ENCODE results near the gene RNASE2.
"Not testable (repeated sequence)": the region's sequence is repeated elsewhere in the genome, so short reads cannot be mapped to it uniquely, and the experiment has no call there.

Gene RNASE2

GRCh38 chr14:20954736-20955537, at the start of gene RNASE2:
RNASE2 (plus strand) TSS chr14:20955487; CDS start chr14:20955772, 285 bp downstream.
- not testable (repeated sequence) for DNase-seq (ENCODE audit: low spot score)

- DNase-seq (ENCODE audit: low spot score), result no peak
These were observed 49.6 kb upstream of the RNASE2 start for GRCh38 chr14:20905676-20906075.

- no peak for DNase-seq (ENCODE audit: low spot score)
These were observed 48.1 kb upstream of the RNASE2 start for GRCh38 chr14:20907214-20907613.

- DNase-seq (ENCODE audit: low spot score), result not testable (repeated sequence)
These were observed 44.5 kb upstream of the RNASE2 start for GRCh38 chr14:20910822-20911221.

GRCh38 chr14:20919038-20919756, 36.1 kb upstream of the RNASE2 start:
- not testable (repeated sequence) for DNase-seq (ENCODE audit: low spot score)

- not testable (repeated sequence) for DNase-seq (ENCODE audit: low spot score)
These were observed 31.5 kb upstream of the RNASE2 start for GRCh38 chr14:20923766-20924297.

GRCh38 chr14:20934148-20934762, 21.0 kb upstream of the RNASE2 start:
- no peak for DNase-seq (ENCODE audit: low spot score)

GRCh38 chr14:20935303-20935984, 19.8 kb upstream of the RNASE2 start:
- no peak for DNase-seq (ENCODE audit: low spot score)

- not testable (repeated sequence) for DNase-seq (ENCODE audit: low spot score)
These were observed 10.1 kb upstream of the RNASE2 start for GRCh38 chr14:20945146-20945545.

GRCh38 chr14:20946707-20947106, 8.6 kb upstream of the RNASE2 start:
- not testable (repeated sequence) for DNase-seq (ENCODE audit: low spot score)

- DNase-seq (ENCODE audit: low spot score), result not testable (repeated sequence)
These were observed 219 bp downstream of the RNASE2 start for GRCh38 chr14:20955538-20955873.

- no peak for DNase-seq (ENCODE audit: low spot score)
These were observed 1.2 kb downstream of the RNASE2 start for GRCh38 chr14:20956376-20956976.

GRCh38 chr14:20958946-20959345, 3.7 kb downstream of the RNASE2 start:
- not testable (repeated sequence) for DNase-seq (ENCODE audit: low spot score)

- no peak for DNase-seq (ENCODE audit: low spot score)
These were observed 14.0 kb downstream of the RNASE2 start for GRCh38 chr14:20969336-20969735.

- DNase-seq (ENCODE audit: low spot score), result no peak
These were observed 15.3 kb downstream of the RNASE2 start for GRCh38 chr14:20970647-20970982.

- DNase-seq (ENCODE audit: low spot score), result peak; percentile 73
These were observed 15.9 kb downstream of the RNASE2 start for GRCh38 chr14:20970983-20971704.

GRCh38 chr14:20971705-20972021, 16.4 kb downstream of the RNASE2 start:
- no peak for DNase-seq (ENCODE audit: low spot score)

- no peak for DNase-seq (ENCODE audit: low spot score)
These were observed 18.2 kb downstream of the RNASE2 start for GRCh38 chr14:20973501-20973900.

- DNase-seq (ENCODE audit: low spot score), result no peak
These were observed 21.0 kb downstream of the RNASE2 start for GRCh38 chr14:20976291-20976690.

GRCh38 chr14:20978687-20979086, 23.4 kb downstream of the RNASE2 start:
- no peak for DNase-seq (ENCODE audit: low spot score)

- DNase-seq (ENCODE audit: low spot score), result no peak
These were observed 25.6 kb downstream of the RNASE2 start for GRCh38 chr14:20980906-20981305.

Measured in CD4-positive, alpha-beta T cell treated with Interleukin-6 at 100 ng/mL for 8 hours (primary cell).